WERI-Rb-1 (cell line): ENCODE data around the gene ZNF709.
"Not testable (repeated sequence)": the region's sequence is repeated elsewhere in the genome, so short reads cannot be mapped to it uniquely, and the experiment has no call there.

Experiments used
- DNase-seq: peaks from one replicate; pipeline ENCODE4 v3.0.0-alpha.2; 2020
- H3K27ac ChIP-seq: fragments of 250-450 bp; sonication (Bioruptor Pico); 2 replicates; pipeline ENCODE4 v1.5.1; 2020; ENCODE audit warnings: mild to moderate bottlenecking, moderate library complexity
- H3K27me3 ChIP-seq: fragments of 250-450 bp; sonication (Bioruptor Pico); 2 replicates; pipeline ENCODE4 v1.5.1; 2021; ENCODE audit warnings: mild to moderate bottlenecking, low read depth, moderate library complexity; ENCODE audit not compliant: insufficient read depth, severe bottlenecking
- H3K36me3 ChIP-seq: fragments of 250-450 bp; sonication (Bioruptor Pico); 2 replicates; pipeline ENCODE4 v1.5.1; 2020; ENCODE audit warnings: mild to moderate bottlenecking, moderate library complexity
- H3K4me3 ChIP-seq: 2 replicates; pipeline ENCODE4 v1.5.1; 2011; ENCODE audit warnings: low read depth, mild to moderate bottlenecking, control low read depth, low read length
- H3K9me3 ChIP-seq: fragments of 250-450 bp; sonication (Bioruptor Pico); 2 replicates; pipeline ENCODE4 v1.5.1; 2021; ENCODE audit warnings: mild to moderate bottlenecking, moderate library complexity; ENCODE audit not compliant: severe bottlenecking
- CTCF ChIP-seq: IDR thresholded peaks from 2 replicates; pipeline ENCODE4 v1.5.1; 2011; ENCODE audit warnings: low read depth, mild to moderate bottlenecking, control low read depth, inconsistent platforms, low read length

ZNF709 gene

GRCh38 chr19:12485052-12485416 is 418 bp upstream of the ZNF709 start:
- Histone ChIP-seq H3K4me3 (peak overlapping the region; percentile 97), H3K27ac (peak overlapping the region; percentile 84), H3K36me3 (peaks cover 5% of the 10 kb centered on the region), H3K9me3 (no peaks in the 10 kb centered on the region), H3K27me3 (no peaks in the 10 kb centered on the region)
- TF ChIP-seq CTCF = no peak
- DNase-seq = no peak

GRCh38 chr19:12484011-12484370 is 625 bp downstream of the ZNF709 start:
- no peak for TF ChIP-seq CTCF
- no peak for DNase-seq
- H3K27me3 ChIP-seq = no peaks in the 10 kb centered on the region
- peak overlapping the region; percentile 97 for H3K4me3 ChIP-seq
- peak overlapping the region; percentile 84 for H3K27ac ChIP-seq
- no peaks in the 10 kb centered on the region for H3K9me3 ChIP-seq
- peaks cover 5% of the 10 kb centered on the region for H3K36me3 ChIP-seq

- no peak overlapping the region for H3K4me3 ChIP-seq
- no peaks in the 10 kb centered on the region for H3K9me3 ChIP-seq
- no peak for DNase-seq
- peaks cover 5% of the 10 kb centered on the region for H3K36me3 ChIP-seq
- no peak for TF ChIP-seq CTCF
- no peak overlapping the region for H3K27ac ChIP-seq
- H3K27me3 ChIP-seq = no peaks in the 10 kb centered on the region
Observed at GRCh38 chr19:12482509-12482886, 2.1 kb downstream of the ZNF709 start.

DNA sequence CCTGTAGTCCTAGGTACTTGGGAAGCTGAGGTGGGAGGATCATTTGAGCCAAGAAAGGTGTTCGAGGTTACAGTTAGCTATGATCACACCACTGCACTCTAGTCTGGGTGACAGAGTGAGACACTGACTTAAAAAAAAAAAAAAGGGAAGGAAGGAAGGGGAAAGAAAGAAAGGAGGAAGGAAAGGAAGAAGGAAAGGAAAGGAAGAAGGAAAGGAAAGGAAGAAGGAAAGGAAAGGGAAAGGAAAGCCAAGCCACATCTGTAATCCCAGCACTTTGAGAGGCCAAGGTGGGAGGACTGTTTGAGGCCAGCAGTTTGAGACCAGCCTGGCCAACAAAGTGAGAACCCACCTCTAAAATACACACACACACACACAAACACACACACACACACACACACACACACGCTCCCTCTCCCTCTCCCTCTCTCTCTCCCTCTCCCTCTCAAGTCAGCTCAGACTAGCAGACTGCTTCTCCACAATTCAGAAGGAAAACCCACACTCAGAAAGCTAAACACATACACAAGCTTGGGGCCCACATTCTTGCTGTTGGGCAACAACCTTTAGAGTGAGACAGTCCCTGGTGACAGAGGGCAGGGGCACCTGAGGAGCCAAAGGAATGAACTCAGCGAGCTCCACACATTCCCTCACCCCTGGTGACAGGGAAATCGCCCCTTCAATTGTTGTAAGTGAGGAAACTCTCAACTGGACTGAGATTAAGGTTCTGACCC is 2.7 kb downstream of the ZNF709 start:
- no peaks in the 10 kb centered on the region for H3K9me3 ChIP-seq
- no peak overlapping the region for H3K27ac ChIP-seq
- no peak overlapping the region for H3K4me3 ChIP-seq
- H3K27me3 ChIP-seq = no peaks in the 10 kb centered on the region
- H3K36me3 ChIP-seq = peaks cover 5% of the 10 kb centered on the region
- DNase-seq = no peak
- no peak for TF ChIP-seq CTCF

DNA sequence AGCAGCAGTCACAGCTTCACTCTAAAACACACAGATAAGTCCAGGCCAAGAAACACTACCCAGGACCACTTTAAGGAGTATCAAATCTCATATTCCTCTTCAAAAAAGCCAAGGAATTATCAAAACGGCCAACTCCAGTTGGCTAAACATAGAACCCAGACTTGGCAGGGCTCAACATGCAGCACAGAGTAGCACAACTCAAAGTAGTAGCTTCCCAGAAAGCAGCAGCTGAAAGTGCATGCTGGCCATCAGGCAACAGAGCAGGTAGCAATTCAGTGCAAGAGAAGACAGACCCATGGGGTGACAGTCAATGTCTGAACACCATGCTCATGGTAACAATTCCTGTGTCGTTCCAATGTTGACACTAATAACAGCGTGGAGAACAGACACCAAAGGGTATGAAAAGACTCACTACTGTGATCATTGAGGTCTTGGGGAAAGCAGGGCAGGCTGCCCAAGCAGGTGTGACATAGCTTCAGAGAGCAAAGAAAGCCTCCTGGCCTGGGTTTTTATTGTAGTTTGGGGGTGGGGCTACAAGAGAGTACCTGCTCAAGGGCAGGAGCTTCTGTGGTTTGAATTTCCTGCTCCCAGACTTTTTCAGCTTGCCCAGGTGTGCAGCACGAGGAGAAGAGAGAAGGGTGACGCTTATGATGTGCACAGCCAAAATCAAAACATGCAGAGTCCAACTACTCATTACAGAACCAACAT is 6.2 kb downstream of the ZNF709 start:
- H3K27ac ChIP-seq = no peak overlapping the region
- TF ChIP-seq CTCF = no peak
- no peaks in the 10 kb centered on the region for H3K27me3 ChIP-seq
- DNase-seq = no peak
- no peaks in the 10 kb centered on the region for H3K9me3 ChIP-seq
- H3K4me3 ChIP-seq = no peak overlapping the region
- peaks cover 2% of the 10 kb centered on the region; the same call in 1 of the 2 replicates for H3K36me3 ChIP-seq

DNA sequence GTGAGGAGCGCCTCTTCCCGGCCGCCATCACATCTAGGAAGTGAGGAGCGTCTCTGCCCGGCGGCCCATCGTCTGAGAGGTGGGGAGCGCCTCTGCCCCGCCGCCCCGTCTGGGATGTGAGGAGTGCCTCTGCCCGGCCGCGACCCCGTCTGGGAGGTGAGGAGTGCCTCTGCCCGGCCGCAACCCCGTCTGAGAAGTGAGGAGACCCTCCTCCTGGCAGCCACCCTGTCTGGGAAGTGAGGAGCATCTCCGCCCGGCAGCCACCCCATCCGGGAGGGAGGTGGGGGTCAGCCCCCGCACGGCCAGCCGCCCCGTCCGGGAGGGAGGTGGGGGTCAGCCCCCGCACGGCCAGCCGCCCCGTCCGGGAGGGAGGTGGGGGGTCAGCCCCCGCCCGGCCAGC is 17.0 kb downstream of the ZNF709 start:
- Histone ChIP-seq H3K36me3 (peaks cover 30% of the 10 kb centered on the region), H3K9me3 (peaks cover 22% of the 10 kb centered on the region)
- H3K27me3 ChIP-seq, H3K27ac ChIP-seq, H3K4me3 ChIP-seq, DNase-seq: not testable (repeated sequence)
